DND-41 (cell line): ENCODE data around the gene OVOL1.

Experiments used
- ATAC-seq: fragments of 200-7000 bp; cut with Tn5 transposase; 3 replicates; pipeline ENCODE4 v1.9.1; 2021; ENCODE audit warnings: low read depth; ENCODE audit not compliant: insufficient read depth
- DNase-seq: peaks from one replicate; pipeline ENCODE4 v3.0.0-alpha.2; 2020
- H2AFZ ChIP-seq: 2 replicates; pipeline ENCODE4 v1.6.0; 2012; ENCODE audit warnings: low read depth, low read length
- H3K27ac ChIP-seq: 2 replicates; pipeline ENCODE4 v1.5.1; 2012; ENCODE audit warnings: low read length, inconsistent platforms
- H3K27me3 ChIP-seq: fragments of 200-600 bp; sonication (generic); 2 replicates; pipeline ENCODE4 v1.6.0; 2012; ENCODE audit warnings: low read length, mild to moderate bottlenecking, inconsistent platforms; ENCODE audit not compliant: insufficient read depth, poor library complexity
- H3K36me3 ChIP-seq: 2 replicates; pipeline ENCODE4 v1.5.1; 2012; ENCODE audit warnings: low read length, inconsistent platforms; ENCODE audit not compliant: insufficient read depth
- H3K4me1 ChIP-seq: 2 replicates; pipeline ENCODE4 v1.5.1; 2012; ENCODE audit warnings: mild to moderate bottlenecking, low read length; ENCODE audit not compliant: insufficient read depth
- H3K4me2 ChIP-seq: 2 replicates; pipeline ENCODE4 v1.6.0; 2012; ENCODE audit warnings: mild to moderate bottlenecking, moderate library complexity, low read length, inconsistent platforms; ENCODE audit not compliant: insufficient read depth
- H3K4me3 ChIP-seq, 2 experiments: fragments of 200-600 bp in 1 of 2; shearing (Covaris generic) in 1 of 2; 2 replicates each; pipeline ENCODE4 v1.5.1; 2012 to 2016; ENCODE audit warnings: inconsistent platforms in 2 of 2, low read length in 2 of 2, mild to moderate bottlenecking in 2 of 2, low read depth in 1 of 2, moderate library complexity in 1 of 2
- H3K79me2 ChIP-seq: 2 replicates; pipeline ENCODE4 v1.6.0; 2012; ENCODE audit warnings: low read length, inconsistent platforms; ENCODE audit not compliant: insufficient read depth
- H3K9ac ChIP-seq: 2 replicates; pipeline ENCODE4 v1.6.0; 2012; ENCODE audit warnings: low read depth, mild to moderate bottlenecking, inconsistent platforms, low read length, moderate library complexity
- H3K9me3 ChIP-seq: 2 replicates; pipeline ENCODE4 v1.5.1; 2012; ENCODE audit warnings: low read length, moderate library complexity, mild to moderate bottlenecking, inconsistent platforms; ENCODE audit not compliant: insufficient read depth, severe bottlenecking
- H4K20me1 ChIP-seq: 2 replicates; pipeline ENCODE4 v1.6.0; 2012; ENCODE audit warnings: low read length; ENCODE audit not compliant: insufficient read depth
- EZH2 ChIP-seq: IDR thresholded peaks from 3 replicates; pipeline ENCODE4 v1.6.1; 2012; ENCODE audit warnings: borderline replicate concordance, low read depth, mild to moderate bottlenecking, moderate library complexity, low read length, inconsistent platforms; ENCODE audit not compliant: severe bottlenecking
- TF ChIP-seq, protein P1 (sequence below): IDR thresholded peaks from 2 replicates; pipeline ENCODE4 v1.5.1; 2012; ENCODE audit warnings: borderline replicate concordance, low read length, moderate library complexity, mild to moderate bottlenecking; ENCODE audit not compliant: poor library complexity, severe bottlenecking; ENCODE audit errors: extremely low read depth

The OVOL1 gene

GRCh38 chr11:65802841-65803240, 16.0 kb downstream of the OVOL1 start:
- H3K36me3 ChIP-seq, result no peaks in the 10 kb centered on the region

GRCh38 chr11:65803797-65804492, 17.1 kb downstream of the OVOL1 start:
- Histone ChIP-seq H4K20me1 (no peaks in the 10 kb centered on the region), H3K27ac (no peak overlapping the region), H2AFZ (no peak overlapping the region), H3K4me3 (no peak overlapping the region), H3K79me2 (no peaks in the 10 kb centered on the region), H3K9ac (no peak overlapping the region), H3K27me3 (peaks cover 3% of the 10 kb centered on the region), H3K4me1 (no peaks in the 10 kb centered on the region), H3K36me3 (no peaks in the 10 kb centered on the region), H3K4me2 (no peak overlapping the region), H3K9me3 (no peaks in the 10 kb centered on the region)
- ATAC-seq (peak; percentile 24; the same call in 1 of the 3 replicates), DNase-seq (no peak)
- TF ChIP-seq EZH2, result no peak
- TF ChIP-seq, protein P1, sequence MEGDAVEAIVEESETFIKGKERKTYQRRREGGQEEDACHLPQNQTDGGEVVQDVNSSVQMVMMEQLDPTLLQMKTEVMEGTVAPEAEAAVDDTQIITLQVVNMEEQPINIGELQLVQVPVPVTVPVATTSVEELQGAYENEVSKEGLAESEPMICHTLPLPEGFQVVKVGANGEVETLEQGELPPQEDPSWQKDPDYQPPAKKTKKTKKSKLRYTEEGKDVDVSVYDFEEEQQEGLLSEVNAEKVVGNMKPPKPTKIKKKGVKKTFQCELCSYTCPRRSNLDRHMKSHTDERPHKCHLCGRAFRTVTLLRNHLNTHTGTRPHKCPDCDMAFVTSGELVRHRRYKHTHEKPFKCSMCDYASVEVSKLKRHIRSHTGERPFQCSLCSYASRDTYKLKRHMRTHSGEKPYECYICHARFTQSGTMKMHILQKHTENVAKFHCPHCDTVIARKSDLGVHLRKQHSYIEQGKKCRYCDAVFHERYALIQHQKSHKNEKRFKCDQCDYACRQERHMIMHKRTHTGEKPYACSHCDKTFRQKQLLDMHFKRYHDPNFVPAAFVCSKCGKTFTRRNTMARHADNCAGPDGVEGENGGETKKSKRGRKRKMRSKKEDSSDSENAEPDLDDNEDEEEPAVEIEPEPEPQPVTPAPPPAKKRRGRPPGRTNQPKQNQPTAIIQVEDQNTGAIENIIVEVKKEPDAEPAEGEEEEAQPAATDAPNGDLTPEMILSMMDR, result no peak

More at GRCh38 chr11:65802841-65803240, 16.0 kb downstream of the OVOL1 start:
- Histone ChIP-seq H3K27me3 (peaks cover 5% of the 10 kb centered on the region), H2AFZ (no peak overlapping the region), H3K9ac (no peak overlapping the region), H3K27ac (no peak overlapping the region), H3K4me3 (no peak overlapping the region), H3K9me3 (no peaks in the 10 kb centered on the region), H3K79me2 (no peaks in the 10 kb centered on the region), H3K4me2 (no peak overlapping the region), H4K20me1 (peaks cover 7% of the 10 kb centered on the region; the same call in 1 of the 2 replicates), H3K4me1 (peaks cover 7% of the 10 kb centered on the region)
- TF ChIP-seq, protein P1, result no peak
- no peak for TF ChIP-seq EZH2
- ATAC-seq (no peak), DNase-seq (no peak)

- Histone ChIP-seq H3K4me3 (no peak overlapping the region), H3K9me3 (no peaks in the 10 kb centered on the region), H3K79me2 (no peaks in the 10 kb centered on the region), H3K4me1 (no peaks in the 10 kb centered on the region), H3K27ac (no peak overlapping the region), H3K36me3 (no peaks in the 10 kb centered on the region), H4K20me1 (0 out of 2 replicates have a peak, but pooled peaks cover 3% of the 10 kb centered on the region), H3K4me2 (no peak overlapping the region), H3K9ac (no peak overlapping the region), H3K27me3 (no peaks in the 10 kb centered on the region), H2AFZ (no peak overlapping the region)
- TF ChIP-seq, protein P1, result no peak
- no peak for TF ChIP-seq EZH2
- no peak for DNase-seq
- ATAC-seq, result no peak
These were observed 20.1 kb downstream of the OVOL1 start for GRCh38 chr11:65806979-65807378.
